NCI-H2196 treated with DMSO at 0.1 percent for 48 hours (cell line): ENCODE measurements around the gene SEMA5A.

Experiments
- DNase-seq: peaks from one replicate; lab custom pipeline; 2025; ENCODE audit not compliant: unreplicated experiment; lab: John Stamatoyannopoulos, UW

The SEMA5A gene

DNA sequence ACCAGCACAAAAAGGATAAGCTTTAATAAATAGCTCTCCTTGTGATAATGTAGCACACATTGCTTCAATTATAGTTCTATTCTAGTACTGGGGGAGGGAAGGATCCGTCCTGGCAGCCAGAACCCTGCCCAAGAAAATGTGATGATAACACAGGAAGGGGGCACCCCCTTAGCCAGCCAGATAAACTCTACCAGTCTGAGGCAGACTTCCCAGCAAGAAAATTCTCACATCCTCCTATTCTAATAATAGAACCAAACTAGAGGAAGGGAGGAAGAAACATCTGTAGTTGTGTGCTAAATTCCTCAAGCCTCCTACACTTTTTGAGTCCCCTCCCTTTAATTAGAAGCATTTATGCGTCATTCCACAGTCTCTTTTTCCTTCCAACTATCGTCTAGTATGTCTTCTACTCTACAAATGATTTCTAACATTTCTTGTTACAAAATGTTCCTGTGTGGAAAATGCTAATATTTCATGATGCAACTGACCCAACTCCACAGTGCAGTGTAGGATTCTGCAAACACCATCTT, 261.0 kb downstream of the SEMA5A start:
- no peak for DNase-seq

DNA sequence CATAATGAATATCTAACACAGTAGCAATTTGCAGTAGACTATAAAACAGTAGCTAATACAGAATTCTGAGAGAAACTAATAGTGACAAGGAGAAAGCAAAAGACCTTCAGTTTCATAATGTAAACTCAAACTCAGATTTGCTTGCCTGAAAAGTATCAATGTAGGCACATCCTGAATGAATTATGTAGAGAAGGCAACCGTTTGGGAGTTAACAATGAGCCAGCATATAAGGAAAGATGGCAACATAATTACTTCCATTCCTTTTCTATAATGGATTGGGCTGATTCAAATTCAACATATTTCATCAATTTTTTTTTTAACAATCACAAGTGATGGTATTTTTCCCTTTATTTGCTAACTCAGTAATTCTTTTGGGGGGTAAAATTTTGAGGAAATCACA, 261.6 kb downstream of the SEMA5A start:
- DNase-seq: no peak

DNA sequence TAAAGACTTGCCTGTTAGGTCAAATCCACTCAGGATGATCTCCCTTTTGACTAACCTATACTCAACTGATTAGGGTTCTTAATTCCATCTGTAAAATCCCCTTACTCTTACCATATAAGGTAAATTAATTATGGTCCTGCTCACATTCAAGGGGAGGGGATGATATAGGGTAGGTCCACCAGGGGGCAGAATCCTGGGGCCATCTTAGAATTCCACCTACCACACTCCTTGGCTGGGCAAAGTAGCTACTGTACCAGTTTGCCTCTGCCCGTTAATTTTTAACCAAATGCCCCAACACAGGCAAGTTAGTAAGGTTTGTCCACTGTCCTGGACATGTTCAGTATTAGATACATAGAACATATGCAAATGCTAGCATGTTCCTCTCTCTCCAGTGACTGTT, 262.4 kb downstream of the SEMA5A start:
- DNase-seq: no peak

DNA sequence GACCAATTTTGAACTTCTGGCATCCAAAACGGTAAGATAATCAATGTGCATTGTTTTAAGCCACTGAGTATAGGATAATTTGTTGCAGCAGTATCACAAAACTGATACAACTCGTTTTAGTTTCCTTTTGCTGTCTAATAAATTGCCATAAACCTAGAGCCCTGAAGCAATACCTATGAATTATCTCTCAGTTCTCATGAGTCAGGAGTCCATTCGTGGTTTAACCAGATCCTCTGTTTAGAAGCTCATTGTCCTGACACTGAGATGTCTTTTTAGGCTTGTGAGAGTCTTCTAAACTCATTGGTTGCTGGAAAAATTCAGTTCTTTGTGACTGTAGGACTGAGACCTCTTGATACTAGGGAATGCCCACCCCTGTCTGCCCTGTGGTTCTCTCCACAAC, 262.9 kb downstream of the SEMA5A start:
- DNase-seq: no peak

DNA sequence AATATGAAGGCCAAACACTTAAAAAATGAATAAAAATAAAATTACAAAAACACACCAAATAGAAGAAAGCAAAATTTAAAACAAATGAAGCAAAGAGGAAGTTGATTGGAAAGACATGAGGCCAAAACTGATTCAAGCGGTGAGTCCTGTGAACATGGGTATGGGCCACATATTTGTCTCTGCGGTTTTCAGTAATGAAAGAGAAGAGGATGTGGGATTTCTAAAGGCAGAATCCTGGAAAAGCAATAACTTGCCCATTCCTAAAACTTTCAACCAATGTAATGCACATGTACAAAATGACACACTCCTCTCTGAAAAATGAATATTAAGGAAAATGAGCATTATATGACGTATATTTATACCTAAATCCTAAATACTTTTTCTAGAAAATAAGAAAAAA, 263.7 kb downstream of the SEMA5A start:
- no peak for DNase-seq

DNA sequence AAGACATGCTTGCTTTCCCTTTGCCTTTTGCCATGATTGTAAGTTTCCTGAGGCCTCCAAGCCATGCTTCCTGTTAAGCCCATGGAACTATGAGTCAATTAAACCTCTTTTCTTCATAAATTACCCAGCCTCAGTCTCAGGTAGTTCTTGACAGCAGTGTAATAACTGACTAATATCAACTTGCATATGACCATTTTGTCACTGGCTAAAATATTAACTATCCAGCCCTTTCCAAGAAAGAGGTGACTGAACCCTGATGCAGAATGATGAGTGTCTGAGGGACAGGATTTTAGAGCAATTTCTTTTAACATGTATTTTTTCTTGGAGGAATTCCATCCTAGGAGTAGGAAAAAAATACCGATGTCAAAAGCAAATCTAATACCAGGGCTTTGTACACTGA, 266.1 kb downstream of the SEMA5A start:
- DNase-seq: no peak

DNA sequence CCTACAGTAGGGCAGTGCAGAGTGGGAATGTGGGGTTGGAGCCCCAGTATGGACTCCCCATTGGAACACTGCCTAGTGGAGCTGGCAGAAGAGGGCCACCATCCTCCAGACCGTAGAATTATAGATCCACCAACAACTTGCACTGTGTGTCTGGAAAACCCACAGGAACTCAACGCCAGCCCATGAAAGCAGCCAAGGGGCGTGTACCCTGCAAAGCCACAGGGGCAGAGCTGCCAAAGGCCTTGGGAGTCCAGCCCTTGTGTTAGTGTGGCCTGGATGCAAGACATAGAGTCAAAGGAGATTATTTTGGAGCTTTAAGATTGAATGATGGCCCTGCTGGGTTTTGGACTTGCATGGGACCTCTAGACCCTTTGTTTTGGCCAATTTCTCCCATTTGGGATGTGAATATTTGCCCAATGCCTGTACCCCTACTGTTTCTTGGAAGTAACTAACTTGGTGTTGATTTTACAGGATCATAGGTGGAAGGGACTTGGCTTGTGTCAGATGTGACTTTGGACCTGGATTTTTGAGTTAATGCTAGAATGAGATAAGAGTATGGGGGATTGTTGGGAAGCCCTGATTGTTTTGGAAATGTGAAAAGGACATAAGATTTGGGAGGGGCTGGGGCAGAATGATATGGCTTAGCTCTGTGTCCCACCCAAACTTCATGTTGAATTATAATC, 266.8 kb downstream of the SEMA5A start:
- DNase-seq: no peak

DNA sequence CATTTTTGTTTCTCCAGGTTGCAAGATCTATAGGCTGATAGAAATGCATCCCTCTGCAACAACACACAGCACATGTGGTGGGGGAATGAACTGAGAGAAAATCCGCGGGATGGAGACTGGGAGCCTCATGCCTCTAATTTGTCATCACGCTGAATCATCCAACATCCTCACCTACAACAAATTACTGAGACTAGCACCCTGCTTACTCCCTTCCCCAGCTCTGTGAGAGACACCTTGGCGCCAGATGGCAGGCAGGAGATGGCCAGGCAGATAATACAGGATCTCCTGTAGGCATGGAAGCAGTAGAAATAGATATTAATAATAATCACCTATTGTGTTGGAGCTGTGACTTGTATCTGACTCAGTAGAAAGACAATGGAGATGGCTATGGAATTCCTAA, 276.9 kb downstream of the SEMA5A start:
- no peak for DNase-seq

DNA sequence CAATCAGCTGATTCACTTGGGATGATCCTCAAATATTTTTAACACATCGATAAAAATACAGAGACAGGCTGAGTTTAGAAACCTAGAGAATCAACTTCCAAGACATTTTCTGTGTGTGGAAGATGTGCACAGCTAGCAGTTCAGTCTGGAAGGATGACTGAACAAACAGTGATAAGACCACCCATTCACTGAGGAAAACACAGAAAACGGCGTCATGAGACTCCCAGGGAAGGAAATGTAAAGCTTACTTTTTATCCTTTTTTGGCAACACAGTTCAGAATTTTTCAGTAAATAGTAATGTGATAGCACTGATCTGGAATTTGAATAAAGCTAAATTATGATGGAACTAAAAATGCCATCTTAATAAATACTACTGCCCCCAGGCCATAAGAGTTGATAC, 277.6 kb downstream of the SEMA5A start:
- no peak for DNase-seq

DNA sequence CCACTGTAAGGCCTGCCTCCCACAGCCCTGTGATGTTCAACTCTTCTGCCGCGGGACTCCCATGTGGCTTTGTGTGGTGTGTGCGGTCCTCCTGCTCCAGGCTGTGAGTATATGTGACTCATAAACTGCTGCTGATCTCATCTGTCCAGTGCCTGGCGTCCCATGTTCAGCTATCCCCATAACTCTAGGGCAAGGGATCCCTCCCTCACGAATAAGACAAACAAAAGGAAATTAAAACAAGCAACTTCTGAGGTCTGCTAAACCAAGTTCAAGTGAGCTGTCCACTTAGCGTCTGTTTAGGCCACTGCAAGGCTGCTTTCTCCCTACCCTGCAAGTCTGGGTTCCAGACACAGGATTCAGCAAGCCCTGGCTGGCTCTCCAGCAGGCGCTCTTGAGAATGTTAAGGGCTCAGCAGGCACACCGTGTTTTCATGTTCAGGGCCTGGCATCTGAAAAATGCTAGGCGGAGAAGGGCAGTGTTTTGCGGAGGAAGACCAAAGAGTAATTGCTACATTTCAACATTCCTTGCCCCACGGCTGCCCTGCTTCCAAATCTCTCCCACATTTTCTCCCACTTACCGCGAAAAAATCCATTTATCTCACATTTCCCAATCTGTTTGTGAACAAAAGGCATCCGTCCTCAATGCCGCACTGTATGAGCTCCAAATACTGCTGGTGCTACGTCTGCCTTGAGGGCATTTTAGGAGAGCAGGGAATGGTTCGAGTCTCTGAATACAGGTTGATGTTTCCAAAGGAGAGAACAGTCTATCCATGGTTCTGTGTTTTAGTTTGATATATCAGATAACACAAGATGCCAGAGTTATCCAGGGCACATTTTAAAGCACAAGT, 280.2 kb downstream of the SEMA5A start:
- DNase-seq: no peak

DNA sequence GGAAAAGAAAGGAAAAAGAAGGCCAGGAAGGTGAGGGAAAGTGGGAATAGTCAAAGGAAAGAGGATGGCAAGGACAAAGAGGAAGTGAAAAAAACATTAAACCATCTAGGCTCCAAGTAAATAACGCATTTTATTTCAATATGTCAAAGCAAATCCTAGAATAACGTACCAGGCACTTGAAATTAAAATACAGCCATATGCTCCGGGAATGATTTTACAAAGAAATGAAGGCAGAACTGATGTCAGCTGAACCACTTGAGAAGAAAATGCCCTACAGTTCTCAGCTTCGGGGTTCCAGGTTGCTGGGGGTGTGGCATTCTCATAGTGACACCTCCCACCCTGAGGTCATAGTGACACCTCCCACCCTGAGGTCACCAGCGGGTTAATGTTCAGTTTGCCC, 281.6 kb downstream of the SEMA5A start:
- no peak for DNase-seq

DNA sequence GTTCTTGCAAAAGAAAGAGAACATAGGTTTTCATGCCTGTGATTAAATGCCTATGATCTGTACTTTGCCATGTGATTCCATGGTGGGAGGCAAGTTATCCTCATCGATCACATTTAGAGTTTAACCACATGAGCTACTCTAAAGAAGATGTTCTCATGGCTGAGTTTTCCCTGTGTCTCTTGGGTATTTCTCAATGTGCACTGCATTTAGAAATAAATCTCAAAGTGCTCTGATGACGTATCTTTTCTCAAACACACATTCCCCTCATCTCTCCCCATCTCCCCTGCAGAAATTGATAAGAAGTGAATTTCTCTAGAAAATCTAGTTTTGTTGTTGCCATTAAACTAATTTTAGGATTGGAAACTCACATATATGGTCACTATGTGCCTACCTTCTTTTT, 282.2 kb downstream of the SEMA5A start:
- DNase-seq: no peak

DNA sequence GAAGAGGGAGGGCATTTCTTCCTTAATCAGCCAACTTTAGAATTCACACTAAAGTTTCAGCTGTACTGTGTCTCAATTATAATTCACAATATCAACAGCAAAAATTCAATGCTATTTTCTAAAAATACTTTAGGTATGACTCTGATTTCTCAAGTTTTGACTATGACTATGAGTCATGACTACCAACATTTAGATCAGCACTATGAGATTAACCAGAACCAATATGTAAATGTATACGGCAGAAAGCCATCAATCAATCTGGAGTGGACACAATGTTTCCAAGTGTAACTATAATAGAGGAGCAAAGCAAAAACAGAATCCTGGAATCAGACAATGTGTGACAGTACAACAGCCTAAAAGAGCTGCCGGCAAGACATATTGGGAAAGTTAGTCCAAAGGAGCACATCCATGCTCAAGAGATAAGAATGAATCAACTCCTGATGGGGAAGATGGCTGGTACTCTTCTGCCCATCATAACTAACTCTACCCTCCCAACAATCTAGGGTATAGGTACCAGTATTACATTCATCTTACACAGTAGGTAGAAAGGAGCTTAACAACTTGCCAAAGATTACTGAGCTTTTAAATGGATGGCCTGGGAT, 294.4 kb downstream of the SEMA5A start:
- DNase-seq: no peak

DNA sequence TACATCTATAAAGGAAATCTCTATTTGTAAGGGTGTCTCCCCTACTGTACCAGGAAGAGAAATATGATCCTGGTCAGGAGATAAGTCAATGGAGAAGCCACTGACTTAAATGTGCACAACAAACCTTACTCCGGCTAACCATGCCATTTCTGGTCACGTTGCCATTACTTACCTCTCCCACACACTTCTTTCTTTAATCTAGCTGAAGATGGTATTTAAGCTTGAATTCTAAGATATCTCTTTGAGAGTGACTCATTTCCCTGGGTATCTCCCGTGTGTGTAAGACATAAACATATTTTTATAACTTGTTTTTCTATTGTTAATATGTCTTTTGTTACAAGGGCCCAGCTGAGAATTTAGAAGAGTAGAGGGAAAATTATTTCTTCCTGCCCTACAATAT, 296.6 kb downstream of the SEMA5A start:
- no peak for DNase-seq

DNA sequence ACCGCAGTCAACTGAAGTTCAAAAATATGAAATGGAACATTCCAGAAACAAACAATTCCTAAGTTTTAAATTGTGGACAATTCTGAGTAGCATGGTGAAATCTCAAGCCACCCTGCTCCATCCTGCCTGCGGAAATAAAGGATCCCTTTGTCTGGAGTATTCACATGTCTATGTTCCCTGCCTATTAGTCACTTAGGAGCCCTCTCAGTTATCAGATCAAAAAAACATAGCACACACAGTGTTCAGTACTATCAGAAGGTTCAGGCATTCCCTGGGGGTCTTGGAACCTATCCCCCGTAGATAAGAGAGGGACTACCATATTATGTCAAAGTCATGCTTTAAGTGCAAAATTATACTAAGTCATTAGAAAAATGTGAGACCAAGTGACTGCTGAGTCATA, 300.8 kb downstream of the SEMA5A start:
- no peak for DNase-seq

DNA sequence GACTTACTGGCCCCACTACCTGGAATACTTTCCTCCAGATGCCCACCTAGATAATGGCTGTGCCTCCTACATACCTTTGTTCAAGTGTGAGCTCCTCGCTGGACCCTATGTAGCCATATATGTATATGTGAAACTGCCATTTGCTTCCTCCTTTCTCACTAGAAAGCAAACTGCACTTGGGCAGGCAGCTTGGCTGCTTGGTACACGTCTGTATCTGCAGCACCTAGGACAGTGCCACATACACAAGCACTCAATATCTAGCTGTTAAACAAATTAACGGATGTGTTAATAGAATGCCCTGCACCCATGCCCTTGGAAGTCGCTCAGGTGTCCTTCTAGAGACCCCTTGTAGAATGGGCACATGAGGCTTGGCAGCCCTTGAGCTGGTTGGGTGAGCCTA, 301.5 kb downstream of the SEMA5A start:
- no peak for DNase-seq

DNA sequence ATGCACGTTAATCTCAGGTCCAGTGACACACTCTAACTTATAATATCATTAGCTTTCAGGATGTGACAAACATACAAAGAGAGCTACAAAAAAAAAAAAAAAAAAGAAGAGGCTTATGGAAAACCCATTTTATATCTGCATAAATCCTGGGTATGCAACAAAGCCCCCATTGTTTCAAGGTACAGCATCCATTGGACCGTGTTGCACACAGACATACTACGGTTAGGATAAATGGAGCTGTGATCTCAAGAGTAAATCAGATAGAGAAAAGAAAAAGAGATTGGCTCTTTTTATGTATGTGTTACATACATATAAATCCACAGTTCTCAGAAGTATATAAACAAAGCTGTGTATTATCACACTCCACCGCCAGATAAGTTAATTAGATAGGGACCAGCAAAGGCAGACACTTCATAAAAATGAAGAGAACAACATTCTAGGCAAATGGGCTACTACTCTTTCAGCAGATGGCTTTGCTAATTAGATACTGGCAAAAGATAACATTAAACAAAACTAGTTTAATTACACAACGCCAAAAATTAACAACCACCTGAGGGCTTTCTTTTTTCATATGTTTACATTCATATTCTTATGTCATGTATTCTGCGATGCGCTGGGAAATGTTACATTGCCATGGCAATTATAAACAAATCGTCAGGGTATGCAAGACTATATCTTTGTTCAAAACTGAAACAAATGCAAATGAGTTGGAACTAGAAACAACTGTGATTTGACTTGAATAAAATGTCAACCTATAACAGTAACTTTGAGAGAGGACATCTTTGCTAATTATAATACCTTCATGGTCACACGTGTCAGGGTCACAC, 304.2 kb downstream of the SEMA5A start:
- DNase-seq: no peak

DNA sequence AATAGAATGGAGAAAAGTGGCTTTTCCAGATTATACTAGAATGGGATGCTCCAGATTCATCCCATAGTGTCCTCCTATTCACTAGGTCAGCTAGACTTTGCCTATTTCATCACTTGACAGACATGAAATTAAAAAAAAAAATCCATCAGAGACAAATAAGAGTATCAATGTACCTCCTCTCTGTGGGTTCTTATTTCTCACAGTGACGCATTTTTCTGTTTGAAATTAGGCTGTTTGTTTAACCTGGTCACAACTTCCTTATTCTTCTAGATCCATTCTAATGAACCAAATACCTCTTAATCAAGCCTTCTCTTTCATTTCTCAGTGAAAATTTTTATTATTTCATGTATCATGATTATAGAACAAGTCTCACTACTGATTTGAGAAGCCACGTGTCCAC, 305.4 kb downstream of the SEMA5A start:
- DNase-seq: no peak

DNA sequence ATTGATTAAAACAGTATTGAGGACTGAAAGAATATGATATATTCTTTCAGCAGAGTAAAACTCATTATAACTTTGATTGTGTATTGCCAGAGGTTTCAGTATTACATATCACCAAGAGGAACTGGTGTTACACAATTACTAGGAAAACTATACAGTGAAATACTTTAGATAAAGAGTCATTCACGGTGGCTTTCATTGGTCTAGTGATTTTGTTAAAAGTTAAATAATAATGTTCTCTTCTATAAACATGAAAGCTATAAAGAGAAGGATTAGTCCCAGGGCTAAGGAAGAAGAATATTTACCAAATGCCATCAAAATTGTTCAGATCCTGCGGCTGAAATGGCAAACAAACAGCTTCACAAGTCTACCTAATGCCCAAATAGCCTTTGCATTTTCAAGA, 306.2 kb downstream of the SEMA5A start:
- DNase-seq: no peak

DNA sequence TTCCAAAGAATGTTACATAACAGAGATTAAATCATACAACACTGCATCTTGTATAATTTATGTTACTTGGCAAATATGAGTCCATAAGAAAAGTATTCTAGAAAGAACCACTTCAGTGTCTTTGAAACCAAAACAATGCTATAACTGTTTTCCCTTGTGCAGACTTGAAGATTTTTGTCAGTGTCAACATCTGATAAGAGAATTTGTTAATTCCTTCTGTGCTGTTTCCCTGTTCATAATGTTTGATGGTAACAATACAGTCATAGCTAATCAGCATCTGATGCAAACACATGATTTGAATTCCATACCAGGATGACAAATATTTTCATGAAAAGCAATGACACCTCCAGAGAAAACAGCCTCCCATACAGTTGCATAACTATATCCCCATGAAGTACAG, 306.8 kb downstream of the SEMA5A start:
- no peak for DNase-seq

DNA sequence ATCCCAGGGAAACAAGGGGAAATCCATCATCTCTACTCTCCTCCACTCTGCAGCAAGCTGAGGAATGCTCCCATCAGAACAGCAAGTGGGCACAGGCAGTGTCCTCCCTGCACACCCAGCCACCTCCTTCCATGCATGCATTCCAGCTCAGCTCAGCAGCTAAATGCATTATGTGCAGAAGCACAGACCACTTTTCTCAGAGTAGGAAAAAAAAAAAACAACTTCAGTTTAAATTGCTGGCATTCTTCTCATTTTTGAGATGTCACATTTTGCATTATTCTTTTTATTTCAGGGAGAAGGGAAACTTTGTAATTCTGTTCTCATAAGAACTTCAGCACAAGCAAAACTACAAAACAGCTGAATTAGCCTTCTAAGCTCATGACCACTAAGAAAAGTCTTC, 312.2 kb downstream of the SEMA5A start:
- no peak for DNase-seq
